GM18498 (cell line): ENCODE measurements around the gene HTR3D.
"Not testable (repeated sequence)": the region's sequence is repeated elsewhere in the genome, so short reads cannot be mapped to it uniquely, and the experiment has no call there.

Experiments
- ATAC-seq: cut with Tn5 transposase; IDR thresholded peaks from one replicate; pipeline ENCODE4 v1.9.1; 2021; ENCODE audit warnings: mild to moderate bottlenecking, moderate library complexity; ENCODE audit not compliant: unreplicated experiment

Gene HTR3D

GRCh38 chr3:184062637-184063036 is 31.1 kb downstream of the HTR3D start:
- ATAC-seq = no peak

GRCh38 chr3:184066211-184066610 is 34.7 kb downstream of the HTR3D start:
- ATAC-seq = no peak

GRCh38 chr3:184067573-184068055 is 36.1 kb downstream of the HTR3D start:
- ATAC-seq = no peak

- ATAC-seq = no peak
Observed at GRCh38 chr3:184068344-184068743, 36.8 kb downstream of the HTR3D start.

GRCh38 chr3:184071142-184071541 is 39.6 kb downstream of the HTR3D start:
- not testable (repeated sequence) for ATAC-seq

- ATAC-seq = no peak
Observed at GRCh38 chr3:184073621-184074020, 42.1 kb downstream of the HTR3D start.

GRCh38 chr3:184075901-184076300 is 44.4 kb downstream of the HTR3D start:
- ATAC-seq = no peak

- no peak for ATAC-seq
Observed at GRCh38 chr3:184077881-184078280, 46.3 kb downstream of the HTR3D start.

- no peak for ATAC-seq
Observed at GRCh38 chr3:184078851-184079250, 47.3 kb downstream of the HTR3D start.

GRCh38 chr3:184081116-184081830 is 49.7 kb downstream of the HTR3D start:
- ATAC-seq = no peak

GRCh38 chr3:184082034-184082433 is 50.5 kb downstream of the HTR3D start:
- no peak for ATAC-seq

GRCh38 chr3:184082465-184082864 is 50.9 kb downstream of the HTR3D start:
- ATAC-seq = no peak

- ATAC-seq = no peak
Observed at GRCh38 chr3:184085389-184085852, 53.9 kb downstream of the HTR3D start.
